HL-60 (cell line): ENCODE results near the gene TYK2.

Experiments
- DNase-seq, 2 experiments: peaks; one replicate each; pipeline ENCODE4 v3.0.0-alpha.2; 2010 to 2020; ENCODE audit warnings: low read depth in 1 of 2, low spot score in 1 of 2
- H3K27ac ChIP-seq: fragments of 250-450 bp; sonication (Bioruptor Pico); replicated peaks from 2 replicates; pipeline ENCODE4 v1.5.1; 2020; ENCODE audit warnings: mild to moderate bottlenecking, moderate library complexity
- H3K27me3 ChIP-seq: fragments of 250-450 bp; sonication (Bioruptor Pico); 2 replicates; pipeline ENCODE4 v1.5.1; 2021; ENCODE audit warnings: mild to moderate bottlenecking, moderate library complexity; ENCODE audit not compliant: insufficient read depth, poor library complexity, severe bottlenecking
- H3K4me3 ChIP-seq: replicated peaks from 2 replicates; pipeline ENCODE4 v1.5.1; 2011; ENCODE audit warnings: mild to moderate bottlenecking, control low read depth, low read length; ENCODE audit not compliant: insufficient read depth
- GABPA ChIP-seq: IDR thresholded peaks from 2 replicates; pipeline ENCODE4 v1.6.1; 2012; ENCODE audit warnings: low read depth
- POLR2AphosphoS5 ChIP-seq: IDR thresholded peaks from 2 replicates; pipeline ENCODE4 v1.6.1; 2012; ENCODE audit warnings: low read depth
- SPI1 ChIP-seq: IDR thresholded peaks from 2 replicates; pipeline ENCODE4 v1.6.1; 2012; ENCODE audit warnings: low read depth, mild to moderate bottlenecking, borderline replicate concordance
- TF ChIP-seq, protein P1 (sequence below): IDR thresholded peaks from one replicate; pipeline ENCODE4 v1.5.1; 2011; ENCODE audit warnings: low read length, control low read depth, inconsistent platforms; ENCODE audit not compliant: insufficient read depth
- TF ChIP-seq, protein P2 (sequence below): IDR thresholded peaks from 2 replicates; pipeline ENCODE4 v1.6.1; 2012; ENCODE audit warnings: low read depth; ENCODE audit not compliant: insufficient replicate concordance

TYK2 gene

DNA sequence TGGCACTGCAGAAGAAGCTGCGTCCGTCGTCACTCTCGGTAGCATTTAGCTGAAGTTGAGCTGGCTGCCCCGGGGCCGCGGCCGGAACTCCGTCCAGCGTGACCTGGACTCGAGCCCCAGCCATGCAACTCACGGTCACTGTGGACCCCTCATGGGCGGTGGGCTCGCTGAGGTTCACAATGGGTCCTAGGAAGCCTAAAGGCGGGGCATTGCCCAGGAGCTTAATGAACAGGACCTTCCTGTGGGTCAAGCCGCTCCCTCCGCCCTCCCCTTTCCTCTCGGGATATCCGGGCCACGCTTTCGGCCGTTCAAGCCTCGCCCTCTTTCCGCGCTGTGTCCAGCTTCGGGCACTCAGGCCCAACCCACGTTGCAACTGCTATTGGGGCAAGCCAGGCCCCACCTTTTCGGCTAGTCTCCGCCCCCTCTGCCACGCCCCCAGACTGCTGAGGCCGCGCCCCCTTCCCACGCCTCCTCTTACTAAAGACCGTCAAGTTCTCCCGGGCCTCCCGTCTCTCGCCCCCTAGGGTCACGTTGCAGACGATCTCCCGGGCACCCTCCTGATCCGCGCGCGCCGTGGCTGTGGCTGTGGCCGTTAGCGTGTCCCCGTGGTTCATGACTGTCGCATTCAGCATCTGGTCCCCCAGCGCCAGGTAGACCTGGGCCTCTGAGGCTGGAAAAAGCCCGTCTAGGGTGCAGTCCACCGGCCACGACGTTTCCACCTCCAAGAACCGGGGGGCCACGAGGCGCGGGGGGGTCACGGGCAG lies 45.6 kb downstream of the TYK2 start:
- no peak for TF ChIP-seq GABPA
- no peak for TF ChIP-seq SPI1
- TF ChIP-seq, protein P1, sequence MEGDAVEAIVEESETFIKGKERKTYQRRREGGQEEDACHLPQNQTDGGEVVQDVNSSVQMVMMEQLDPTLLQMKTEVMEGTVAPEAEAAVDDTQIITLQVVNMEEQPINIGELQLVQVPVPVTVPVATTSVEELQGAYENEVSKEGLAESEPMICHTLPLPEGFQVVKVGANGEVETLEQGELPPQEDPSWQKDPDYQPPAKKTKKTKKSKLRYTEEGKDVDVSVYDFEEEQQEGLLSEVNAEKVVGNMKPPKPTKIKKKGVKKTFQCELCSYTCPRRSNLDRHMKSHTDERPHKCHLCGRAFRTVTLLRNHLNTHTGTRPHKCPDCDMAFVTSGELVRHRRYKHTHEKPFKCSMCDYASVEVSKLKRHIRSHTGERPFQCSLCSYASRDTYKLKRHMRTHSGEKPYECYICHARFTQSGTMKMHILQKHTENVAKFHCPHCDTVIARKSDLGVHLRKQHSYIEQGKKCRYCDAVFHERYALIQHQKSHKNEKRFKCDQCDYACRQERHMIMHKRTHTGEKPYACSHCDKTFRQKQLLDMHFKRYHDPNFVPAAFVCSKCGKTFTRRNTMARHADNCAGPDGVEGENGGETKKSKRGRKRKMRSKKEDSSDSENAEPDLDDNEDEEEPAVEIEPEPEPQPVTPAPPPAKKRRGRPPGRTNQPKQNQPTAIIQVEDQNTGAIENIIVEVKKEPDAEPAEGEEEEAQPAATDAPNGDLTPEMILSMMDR: no peak
- TF ChIP-seq, protein P2, sequence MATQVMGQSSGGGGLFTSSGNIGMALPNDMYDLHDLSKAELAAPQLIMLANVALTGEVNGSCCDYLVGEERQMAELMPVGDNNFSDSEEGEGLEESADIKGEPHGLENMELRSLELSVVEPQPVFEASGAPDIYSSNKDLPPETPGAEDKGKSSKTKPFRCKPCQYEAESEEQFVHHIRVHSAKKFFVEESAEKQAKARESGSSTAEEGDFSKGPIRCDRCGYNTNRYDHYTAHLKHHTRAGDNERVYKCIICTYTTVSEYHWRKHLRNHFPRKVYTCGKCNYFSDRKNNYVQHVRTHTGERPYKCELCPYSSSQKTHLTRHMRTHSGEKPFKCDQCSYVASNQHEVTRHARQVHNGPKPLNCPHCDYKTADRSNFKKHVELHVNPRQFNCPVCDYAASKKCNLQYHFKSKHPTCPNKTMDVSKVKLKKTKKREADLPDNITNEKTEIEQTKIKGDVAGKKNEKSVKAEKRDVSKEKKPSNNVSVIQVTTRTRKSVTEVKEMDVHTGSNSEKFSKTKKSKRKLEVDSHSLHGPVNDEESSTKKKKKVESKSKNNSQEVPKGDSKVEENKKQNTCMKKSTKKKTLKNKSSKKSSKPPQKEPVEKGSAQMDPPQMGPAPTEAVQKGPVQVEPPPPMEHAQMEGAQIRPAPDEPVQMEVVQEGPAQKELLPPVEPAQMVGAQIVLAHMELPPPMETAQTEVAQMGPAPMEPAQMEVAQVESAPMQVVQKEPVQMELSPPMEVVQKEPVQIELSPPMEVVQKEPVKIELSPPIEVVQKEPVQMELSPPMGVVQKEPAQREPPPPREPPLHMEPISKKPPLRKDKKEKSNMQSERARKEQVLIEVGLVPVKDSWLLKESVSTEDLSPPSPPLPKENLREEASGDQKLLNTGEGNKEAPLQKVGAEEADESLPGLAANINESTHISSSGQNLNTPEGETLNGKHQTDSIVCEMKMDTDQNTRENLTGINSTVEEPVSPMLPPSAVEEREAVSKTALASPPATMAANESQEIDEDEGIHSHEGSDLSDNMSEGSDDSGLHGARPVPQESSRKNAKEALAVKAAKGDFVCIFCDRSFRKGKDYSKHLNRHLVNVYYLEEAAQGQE: no peak
- TF ChIP-seq POLR2AphosphoS5: no peak
- Histone ChIP-seq H3K27ac (no peak overlapping the region), H3K4me3 (no peak overlapping the region)

DNA sequence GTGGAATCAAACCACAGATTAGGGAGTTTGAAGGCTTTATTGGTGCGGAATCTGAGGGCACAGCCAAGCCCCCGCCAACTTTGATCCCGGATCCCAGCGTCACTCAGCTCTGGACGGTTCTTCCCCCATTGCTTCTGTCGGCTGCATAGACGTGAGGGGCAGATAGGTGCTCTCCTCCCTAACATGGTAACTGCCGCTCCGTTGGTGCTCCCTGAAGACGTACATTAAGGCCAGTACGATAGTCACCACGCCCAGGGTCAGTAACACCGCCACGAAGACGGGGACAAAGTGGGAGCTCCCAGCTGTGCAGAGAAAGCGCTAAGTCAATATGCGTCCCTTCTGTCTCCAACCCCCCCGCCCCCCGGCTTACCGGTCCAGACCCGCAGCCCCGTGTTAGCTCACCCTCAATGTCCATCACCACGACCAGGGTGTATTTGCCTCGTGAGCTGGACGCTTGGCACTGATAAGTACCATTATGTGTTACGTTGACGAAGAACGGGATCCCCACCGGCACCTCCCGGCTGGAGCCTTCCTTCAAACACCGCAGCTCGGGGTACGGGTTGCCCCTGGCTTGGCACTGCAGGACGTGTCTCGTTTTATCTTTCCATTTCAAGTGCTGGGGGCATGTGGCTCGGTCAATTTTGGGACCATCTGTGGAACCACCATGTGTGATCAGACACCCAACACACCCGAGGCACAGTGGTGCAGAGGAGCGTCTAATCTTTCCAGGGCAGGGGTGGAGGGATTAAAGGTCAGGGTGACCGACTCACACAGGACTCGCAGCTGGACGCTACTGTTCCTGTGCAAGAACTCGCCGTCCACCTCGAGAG lies 46.4 kb downstream of the TYK2 start:
- peak overlapping the region; percentile 97 for H3K27ac ChIP-seq
- H3K27me3 ChIP-seq: no peaks in the 10 kb centered on the region
- DNase-seq: no peak
- TF ChIP-seq, protein P2: no peak
- no peak for TF ChIP-seq GABPA
- TF ChIP-seq, protein P1: no peak
- TF ChIP-seq SPI1: no peak
- TF ChIP-seq POLR2AphosphoS5: no peak; the same call in 1 of the 2 replicates
- H3K4me3 ChIP-seq: peak overlapping the region; percentile 94

More for the DNA sequence above, 45.6 kb downstream of the TYK2 start:
- no peaks in the 10 kb centered on the region for H3K27me3 ChIP-seq
- peak in 1 of 2 experiments; percentile 19 for DNase-seq

DNA sequence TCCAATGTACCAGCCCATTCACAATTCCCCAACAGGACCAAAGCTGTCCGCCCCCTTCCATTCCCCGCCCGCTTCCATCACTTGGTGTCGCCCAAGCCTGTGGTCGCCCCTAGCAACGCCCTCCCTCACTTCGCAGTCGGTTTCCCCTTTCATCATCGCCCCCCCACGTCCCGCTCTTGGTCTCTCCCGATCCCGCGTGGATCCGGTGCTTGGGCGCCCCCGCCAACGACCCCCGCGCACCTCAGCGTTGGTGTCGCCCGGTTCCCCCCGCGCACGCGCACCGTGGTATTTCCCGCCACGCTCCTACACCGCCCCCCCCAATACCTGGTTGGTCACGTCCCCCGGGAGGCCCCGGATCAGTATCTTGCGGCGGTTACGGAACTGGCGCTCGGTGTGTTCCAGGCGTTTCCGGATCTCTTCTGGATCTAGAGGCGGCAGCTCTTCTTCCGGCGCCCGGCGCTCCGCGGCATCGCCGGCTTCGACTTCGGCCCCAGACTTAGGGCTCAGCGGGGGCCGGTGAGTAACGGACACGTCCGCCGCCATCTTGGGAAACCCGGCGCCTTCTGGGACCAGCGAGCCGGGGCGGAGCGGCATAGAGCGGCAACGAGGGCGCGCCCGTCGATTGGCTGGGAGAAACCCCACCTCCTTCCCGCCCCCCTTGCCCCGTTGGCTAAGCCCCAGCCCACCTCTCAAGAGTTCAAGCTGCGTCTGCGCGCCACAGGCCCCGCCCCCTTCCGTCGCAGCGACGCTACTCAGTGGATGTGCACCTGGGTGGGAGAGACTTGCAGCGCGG lies 47.2 kb downstream of the TYK2 start, which contains the start of gene RAVER1:
Gene RAVER1 (minus strand): TSS at position 565 of the 793 bp plus-strand sequence. CDS start 22 bp downstream, at position 543.
- TF ChIP-seq GABPA (no peak), POLR2AphosphoS5 (peak; percentile 93)
- TF ChIP-seq, protein P2: peak; percentile 75
- H3K4me3 ChIP-seq: peak within 1 kb of the TSS; percentile 94
- H3K27me3 ChIP-seq: no peaks in the 10 kb centered on the region
- peak within 1 kb of the TSS; percentile 97 for H3K27ac ChIP-seq
- DNase-seq: peak; percentile 97 to 98
